Measurements from ENCODE around the gene RAB35.

GRCh38 chr12:120085920-120086645 is 30.5 kb downstream of the RAB35 start:
- TF ChIP-seq CTCF (IDR thresholded peaks at IDR 0.05) = no peak
- no peak for TF ChIP-seq POLR2A (IDR thresholded peaks at IDR 0.05)
- no peak for TF ChIP-seq POLR2AphosphoS5 (IDR thresholded peaks at IDR 0.05; ENCODE audit: insufficient read depth in 1 of 2, low read depth in 1 of 2)

All from vagina (tissue), 2 donors.